Measurements from ENCODE around the gene SLBP.

SLBP gene

DNA sequence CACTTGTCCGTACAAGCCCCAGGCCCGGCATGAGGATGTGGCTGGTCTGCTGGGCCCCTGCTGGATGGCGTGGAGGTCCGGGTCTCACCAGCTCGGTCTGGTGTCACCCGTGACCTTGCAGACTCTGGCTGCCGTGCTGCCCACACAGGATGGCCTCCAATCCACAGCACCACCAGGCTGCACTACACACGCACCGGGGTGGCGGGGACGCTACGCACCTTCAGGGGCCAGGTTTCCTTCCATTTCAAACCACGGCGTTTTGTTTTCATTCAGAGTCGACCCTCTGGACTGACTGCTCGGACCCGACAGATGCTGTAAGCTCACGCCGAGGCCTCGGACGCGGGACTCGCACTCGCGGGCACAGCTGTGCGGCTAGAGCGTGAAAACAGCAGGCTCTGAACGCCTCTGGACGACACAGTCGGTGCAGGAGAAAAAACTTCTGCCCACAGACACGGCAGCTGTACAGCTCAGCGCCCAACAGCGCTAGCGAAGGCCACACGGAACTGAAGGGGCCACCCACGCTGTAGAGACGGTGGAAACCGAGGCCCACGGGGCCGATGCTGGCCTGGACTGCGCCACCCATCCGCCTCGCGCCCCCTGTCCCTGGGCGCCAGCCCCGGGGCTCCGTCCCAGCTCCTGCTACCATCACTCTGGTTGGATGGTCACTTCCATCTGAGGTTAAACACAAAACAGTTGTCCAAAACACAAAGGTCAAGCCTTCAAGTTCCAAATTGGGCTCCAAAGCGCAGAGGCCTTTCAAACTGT lies 68.0 kb downstream of the SLBP start:
- DNase-seq = no peak
- in situ Hi-C loops (cut with MboI; ENCODE audit: low pct_unique_long_range_greater_than_20kb, low sequenced_read_pairs) = no loop called here

All from KBM-7 (cell line).